ENCODE data around the gene LRTM1.

DNA sequence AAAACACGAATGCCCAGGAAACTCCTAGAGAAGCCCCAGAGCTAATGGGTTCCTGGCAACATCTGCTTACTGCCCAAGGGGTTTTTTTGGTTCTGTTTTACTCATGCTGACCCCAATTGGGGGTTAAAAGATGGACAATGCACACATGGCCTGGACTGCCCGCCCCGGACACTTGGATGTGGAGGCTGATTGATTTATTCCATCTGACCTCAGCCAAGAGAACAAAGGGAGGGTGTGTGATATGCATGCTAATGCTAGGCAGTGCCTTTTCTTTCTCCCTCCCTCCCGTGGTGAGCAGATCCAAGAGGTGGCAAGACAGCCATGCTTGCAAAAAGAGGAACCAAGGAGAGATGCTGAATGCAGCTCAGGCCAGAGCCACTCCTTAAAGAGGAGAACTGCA is 3.3 kb upstream of the LRTM1 start:
- TF ChIP-seq, protein P1, sequence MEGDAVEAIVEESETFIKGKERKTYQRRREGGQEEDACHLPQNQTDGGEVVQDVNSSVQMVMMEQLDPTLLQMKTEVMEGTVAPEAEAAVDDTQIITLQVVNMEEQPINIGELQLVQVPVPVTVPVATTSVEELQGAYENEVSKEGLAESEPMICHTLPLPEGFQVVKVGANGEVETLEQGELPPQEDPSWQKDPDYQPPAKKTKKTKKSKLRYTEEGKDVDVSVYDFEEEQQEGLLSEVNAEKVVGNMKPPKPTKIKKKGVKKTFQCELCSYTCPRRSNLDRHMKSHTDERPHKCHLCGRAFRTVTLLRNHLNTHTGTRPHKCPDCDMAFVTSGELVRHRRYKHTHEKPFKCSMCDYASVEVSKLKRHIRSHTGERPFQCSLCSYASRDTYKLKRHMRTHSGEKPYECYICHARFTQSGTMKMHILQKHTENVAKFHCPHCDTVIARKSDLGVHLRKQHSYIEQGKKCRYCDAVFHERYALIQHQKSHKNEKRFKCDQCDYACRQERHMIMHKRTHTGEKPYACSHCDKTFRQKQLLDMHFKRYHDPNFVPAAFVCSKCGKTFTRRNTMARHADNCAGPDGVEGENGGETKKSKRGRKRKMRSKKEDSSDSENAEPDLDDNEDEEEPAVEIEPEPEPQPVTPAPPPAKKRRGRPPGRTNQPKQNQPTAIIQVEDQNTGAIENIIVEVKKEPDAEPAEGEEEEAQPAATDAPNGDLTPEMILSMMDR (IDR thresholded peaks at IDR 0.05; ENCODE audit: insufficient read depth, low read depth, low read length) = no peak
- TF ChIP-seq EZH2 (IDR thresholded peaks at IDR 0.05; ENCODE audit: insufficient read depth, low read length) = no peak
